ENCODE data around the gene DNAH2.
"Not testable (repeated sequence)": the region's sequence is repeated elsewhere in the genome, so short reads cannot be mapped to it uniquely, and the experiment has no call there.

DNAH2 gene

GRCh38 chr17:7775051-7775450 lies 57.5 kb downstream of the DNAH2 start:
- no peak for DNase-seq (ENCODE audit: low read depth)

- no peak for DNase-seq (ENCODE audit: low read depth)
These were observed 59.5 kb downstream of the DNAH2 start for GRCh38 chr17:7777017-7777416.

GRCh38 chr17:7780736-7781135 lies 63.2 kb downstream of the DNAH2 start:
- no peak for DNase-seq (ENCODE audit: low read depth)

GRCh38 chr17:7781429-7781828 lies 63.9 kb downstream of the DNAH2 start:
- no peak for DNase-seq (ENCODE audit: low read depth)

GRCh38 chr17:7782240-7782639 lies 64.7 kb downstream of the DNAH2 start:
- DNase-seq (ENCODE audit: low read depth), result no peak

DNA sequence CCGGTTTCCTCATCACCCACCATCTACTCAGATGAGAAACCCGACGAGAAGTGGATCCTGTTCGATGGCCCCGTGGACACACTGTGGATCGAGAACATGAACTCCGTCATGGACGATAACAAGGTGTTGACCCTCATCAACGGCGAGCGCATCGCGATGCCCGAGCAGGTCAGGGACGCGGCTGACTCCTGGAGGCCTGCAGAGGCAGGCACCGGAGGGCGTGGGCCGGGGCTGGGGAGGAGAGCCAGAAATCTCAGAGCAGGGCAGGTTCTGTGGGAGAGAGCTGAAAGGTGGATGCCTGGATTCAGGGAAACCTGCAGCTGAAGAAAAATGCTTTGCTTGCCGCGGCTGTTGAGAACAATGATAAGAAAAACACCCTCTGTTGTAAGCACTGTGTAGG lies 69.3 kb downstream of the DNAH2 start:
- DNase-seq (ENCODE audit: low read depth), result no peak

- DNase-seq (ENCODE audit: low read depth), result no peak
These were observed 71.6 kb downstream of the DNAH2 start for GRCh38 chr17:7789131-7789530.

GRCh38 chr17:7790150-7790549 lies 72.6 kb downstream of the DNAH2 start:
- no peak for DNase-seq (ENCODE audit: low read depth)

DNA sequence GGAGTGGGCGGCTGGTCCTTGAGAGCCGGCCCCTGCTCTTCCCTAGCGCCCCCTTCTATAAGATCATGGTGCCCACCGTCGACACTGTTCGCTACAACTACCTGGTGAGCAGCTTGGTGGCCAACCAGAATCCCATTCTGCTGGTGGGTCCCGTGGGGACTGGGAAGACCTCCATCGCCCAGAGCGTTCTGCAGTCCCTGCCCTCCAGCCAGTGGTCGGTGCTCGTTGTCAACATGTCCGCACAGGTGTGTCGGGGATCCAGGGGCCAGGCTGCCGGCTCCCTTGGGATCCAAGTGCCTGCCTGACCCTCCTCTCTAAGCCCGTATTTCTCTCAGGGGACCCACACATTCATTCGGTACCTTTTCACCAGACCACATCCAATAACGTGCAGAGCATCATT lies 75.1 kb downstream of the DNAH2 start:
- DNase-seq (ENCODE audit: low read depth), result no peak

GRCh38 chr17:7794075-7794663 lies 76.6 kb downstream of the DNAH2 start:
- DNase-seq (ENCODE audit: low read depth), result no peak

DNA sequence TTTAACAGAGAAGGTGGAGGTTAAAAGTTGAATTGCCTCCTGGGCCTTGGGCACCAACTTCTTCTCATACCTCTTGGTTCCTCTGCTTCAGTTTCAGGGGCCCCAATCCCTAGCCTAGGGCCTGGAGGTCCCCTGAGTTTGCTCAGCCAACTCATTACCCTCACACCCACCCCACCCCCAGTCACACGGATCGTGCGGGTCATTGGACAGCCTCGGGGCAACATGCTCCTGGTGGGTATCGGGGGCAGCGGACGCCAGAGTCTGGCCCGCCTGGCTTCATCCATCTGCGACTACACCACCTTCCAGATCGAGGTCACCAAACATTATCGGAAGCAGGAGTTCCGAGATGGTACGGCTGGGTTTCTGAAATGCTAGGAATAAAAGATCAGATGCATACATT lies 80.4 kb downstream of the DNAH2 start:
- DNase-seq (ENCODE audit: low read depth), result no peak

- DNase-seq (ENCODE audit: low read depth), result no peak
These were observed 81.3 kb downstream of the DNAH2 start for GRCh38 chr17:7798839-7799238.

GRCh38 chr17:7803981-7804380 lies 86.4 kb downstream of the DNAH2 start:
- DNase-seq (ENCODE audit: low read depth), result no peak

- DNase-seq (ENCODE audit: low read depth), result no peak
These were observed 89.0 kb downstream of the DNAH2 start for GRCh38 chr17:7806587-7806986.

- DNase-seq (ENCODE audit: low read depth), result no peak
These were observed 89.7 kb downstream of the DNAH2 start for GRCh38 chr17:7807206-7807605.

DNA sequence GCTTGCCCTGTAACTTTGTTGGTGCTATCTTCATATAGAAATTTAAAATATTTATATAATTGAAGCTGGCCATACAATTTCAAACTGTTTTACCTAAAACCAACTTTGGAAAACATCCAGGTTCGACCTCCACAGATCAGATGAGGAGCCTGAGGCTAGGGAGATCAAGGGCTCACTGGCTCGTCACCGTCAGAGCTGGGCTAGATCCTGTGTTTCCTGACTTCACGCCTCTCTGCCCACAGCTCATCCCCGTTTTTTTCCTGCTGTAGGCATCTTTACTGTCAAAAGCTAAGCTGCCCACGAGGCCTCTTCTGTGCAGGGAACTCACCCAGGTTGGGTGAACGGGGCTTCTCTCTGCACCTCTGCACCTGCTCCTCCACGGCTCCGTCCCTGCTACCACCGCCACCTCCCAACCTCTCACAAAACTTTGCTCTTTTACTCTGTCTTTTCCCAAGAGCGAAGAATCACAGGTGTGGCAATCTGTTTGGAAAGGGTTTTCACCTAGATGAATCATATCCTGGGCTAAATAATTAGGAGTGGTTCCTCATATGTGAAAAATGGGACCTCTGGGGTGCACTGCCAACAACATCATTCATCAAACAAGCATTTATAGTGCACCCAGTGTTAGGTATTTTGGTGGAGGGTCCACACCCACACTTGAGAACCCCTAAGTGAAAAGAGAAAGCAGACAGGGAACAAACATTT lies 91.7 kb downstream of the DNAH2 start:
- DNase-seq (ENCODE audit: low read depth), result no peak

- not testable (repeated sequence) for DNase-seq (ENCODE audit: low read depth)
These were observed 92.3 kb downstream of the DNAH2 start for GRCh38 chr17:7809791-7810343.

DNA sequence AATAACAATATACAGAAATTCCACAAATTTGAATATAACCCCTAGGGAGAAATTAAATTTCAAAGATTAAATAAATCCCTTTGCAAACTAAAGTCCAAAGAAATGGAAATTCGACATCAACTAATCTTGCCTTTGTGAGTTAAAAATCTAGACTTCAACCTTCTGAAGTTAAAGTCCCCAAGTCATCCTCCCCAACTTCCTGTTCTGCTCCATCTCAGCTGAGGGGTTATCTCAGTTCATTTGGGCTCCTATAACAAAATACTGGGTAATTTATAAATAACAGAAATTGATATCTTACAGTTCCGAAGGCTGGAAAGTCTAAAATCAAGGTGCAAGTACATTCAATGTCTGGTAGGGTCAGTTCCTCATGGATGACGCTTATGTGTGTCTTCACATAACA lies 93.7 kb downstream of the DNAH2 start:
- no peak for DNase-seq (ENCODE audit: low read depth)

GRCh38 chr17:7814969-7815368 lies 97.4 kb downstream of the DNAH2 start:
- DNase-seq (ENCODE audit: low read depth), result no peak

DNA sequence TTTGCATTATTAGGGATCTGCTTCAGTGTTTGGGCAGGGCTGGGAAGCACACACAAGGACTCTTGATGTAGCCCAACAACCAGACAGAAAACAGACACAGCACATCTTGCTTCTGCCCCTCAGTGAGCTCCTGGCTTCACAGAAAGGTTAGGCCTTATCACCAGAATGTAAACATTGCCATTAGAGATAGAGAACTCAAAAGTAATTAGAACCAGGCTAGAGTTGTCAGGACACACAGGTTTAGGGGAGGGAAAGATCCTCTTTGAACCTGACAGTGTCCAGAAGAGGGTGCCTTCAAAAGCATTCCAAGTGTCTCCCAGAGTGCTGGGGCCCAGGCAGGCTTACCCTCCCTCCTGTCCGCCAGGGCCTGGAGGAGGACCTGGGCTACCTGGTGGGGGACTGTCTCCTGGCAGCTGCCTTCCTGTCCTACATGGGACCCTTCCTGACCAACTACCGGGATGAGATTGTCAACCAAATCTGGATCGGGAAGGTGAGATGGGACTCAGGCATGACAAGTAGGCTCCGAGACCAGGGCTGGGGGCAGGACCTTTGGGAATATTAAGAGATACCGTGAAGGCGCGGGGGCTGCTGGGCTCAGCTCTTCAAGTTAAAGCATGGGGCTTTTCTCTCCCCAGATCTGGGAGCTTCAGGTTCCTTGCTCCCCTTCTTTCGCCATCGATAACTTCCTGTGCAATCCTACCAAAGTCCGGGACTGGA lies 99.5 kb downstream of the DNAH2 start:
- no peak for DNase-seq (ENCODE audit: low read depth)

GRCh38 chr17:7817643-7817964 lies 100.1 kb downstream of the DNAH2 start:
- DNase-seq (ENCODE audit: low read depth), result no peak

DNA sequence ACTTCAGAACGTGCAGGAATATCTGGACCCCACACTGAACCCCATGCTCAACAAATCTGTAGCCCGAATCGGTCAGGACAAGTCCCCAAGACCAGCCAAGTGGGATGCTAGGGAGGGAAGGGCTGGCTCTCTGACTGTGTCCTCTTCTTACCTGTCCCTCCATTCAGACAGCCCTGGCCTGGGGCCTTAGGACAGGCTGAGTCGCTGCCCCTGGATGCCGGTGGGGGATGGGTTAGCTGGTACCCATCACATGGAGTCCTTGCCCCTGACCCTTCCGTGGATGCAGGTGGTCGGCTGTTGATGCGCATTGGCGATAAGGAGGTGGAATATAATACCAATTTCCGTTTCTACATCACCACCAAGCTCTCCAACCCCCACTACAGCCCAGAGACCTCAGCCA lies 100.5 kb downstream of the DNAH2 start:
- DNase-seq (ENCODE audit: low read depth), result no peak
